Esophagus muscularis mucosa (tissue), 4 donors: ENCODE measurements around the gene CLRN3. TPM values are rescaled to one million over a fixed set of nuclear protein-coding genes. Genes with fewer than 3 reads are reported as not detected.

ENCODE experiments used
- DNase-seq: peaks from one replicate; pipeline ENCODE4 v3.0.0-alpha.2; 2017; ENCODE audit errors: extremely low spot score
- H3K27ac ChIP-seq, 4 donors: fragments of 200-600 bp; sonication (generic); replicated peaks in 1 of 4; 1 replicate in 3 of 4; 2 replicates in 1 of 4; pipeline ENCODE4 v1.5.1; 2016 to 2019; ENCODE audit warnings: mild to moderate bottlenecking in 1 of 4
- H3K27me3 ChIP-seq, 4 donors: fragments of 200-600 bp; sonication (generic); one replicate each; pipeline versions ENCODE4 v1.5.1 to v1.6.0; 2016 to 2019
- H3K36me3 ChIP-seq, 4 donors: fragments of 200-600 bp; sonication (generic); one replicate each; pipeline ENCODE4 v1.5.1; 2016 to 2019
- H3K4me1 ChIP-seq, 4 donors: fragments of 200-600 bp; sonication (generic); one replicate each; pipeline ENCODE4 v1.5.1; 2016 to 2019
- H3K4me3 ChIP-seq, 4 donors: fragments of 200-600 bp; sonication (generic); 1 replicate in 2 of 4; 2 replicates in 2 of 4; pipeline ENCODE4 v1.5.1; 2016 to 2019; ENCODE audit warnings: mild to moderate bottlenecking in 4 of 4, moderate library complexity in 1 of 4
- H3K9me3 ChIP-seq, 4 donors: fragments of 200-600 bp; sonication (generic); 1 replicate in 3 of 4; 2 replicates in 1 of 4; pipeline ENCODE4 v1.5.1; 2016 to 2019
- CTCF ChIP-seq, 3 experiments: fragments of 200-600 bp in 2 of 3; fragments of 450-650 bp in 1 of 3; sonication (generic) in 2 of 3; IDR thresholded peaks; one replicate each; pipeline ENCODE4 v1.5.1; 2017 to 2019; ENCODE audit warnings: antibody characterized with exemption in 3 of 3, mild to moderate bottlenecking in 2 of 3, moderate library complexity in 1 of 3
- EP300 ChIP-seq: sonication (generic); formaldehyde crosslinking; IDR thresholded peaks from one replicate; pipeline ENCODE4 v1.6.1; 2017; ENCODE audit warnings: antibody characterized with exemption
- POLR2A ChIP-seq: fragments of 450-650 bp; IDR thresholded peaks from one replicate; pipeline ENCODE4 v1.6.1; 2017; ENCODE audit warnings: antibody characterized with exemption, moderate library complexity, mild to moderate bottlenecking, low read depth
- POLR2AphosphoS5 ChIP-seq, 2 donors: sonication (generic); formaldehyde crosslinking; IDR thresholded peaks; one replicate each; pipeline ENCODE4 v1.6.1; 2017; ENCODE audit warnings: antibody characterized with exemption in 2 of 2
- WGBS: methylation state at CpG from one replicate; pipeline ENCODE4 v1.1.5; 2018; 5-methylcytosine and 5-hydroxymethylcytosine counted together
- intact Hi-C: fragments of 100-400 bp; cut with DNase I; formaldehyde crosslinking; loops from one replicate; pipeline ENCODE4 v1.15.1; 2023
- total RNA-seq, 4 donors: library from RNA; depleted of rRNA; stranded (reverse); fragments of >200 nt; gene quantifications; one replicate each; pipeline versions ENCODE4 v1.1.0 to v1.2.1, GENCODE V29; 2016

The CLRN3 gene
- total RNA-seq, 4 donors from 2014 or later = not detected

DNA sequence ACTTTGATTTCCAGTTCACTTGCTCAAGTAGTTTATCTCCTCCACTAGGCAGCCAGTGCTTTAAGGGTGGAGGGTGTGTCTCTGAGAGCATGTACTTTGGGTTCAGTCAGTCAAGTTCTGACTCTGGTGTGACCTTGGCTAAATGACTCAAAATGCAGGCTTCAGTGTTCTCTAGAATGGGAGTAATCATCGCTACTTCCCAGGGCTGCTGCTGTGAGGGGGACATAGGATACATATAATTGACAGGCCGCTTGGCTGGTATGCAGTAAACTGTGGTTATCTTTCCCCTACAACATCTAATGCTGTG, 17.7 kb upstream of the CLRN3 start:
- intact Hi-C loops = no loop called here
- H3K27me3 ChIP-seq = peaks cover 0 to 38% (median 0%) of the 10 kb centered on the region in 4 donors

GRCh38 chr10:127909716-127910463, 17.1 kb upstream of the CLRN3 start:
- H3K4me3 ChIP-seq = no peak overlapping the region
- H3K9me3 ChIP-seq = no peaks in the 10 kb centered on the region
- intact Hi-C loops = loop anchor here (10.0 kb wide), 1 partner anchor 165 kb away; no protein-coding TSS in a partner anchor
- H3K27ac ChIP-seq = no peak overlapping the region
- no peaks in the 10 kb centered on the region for H3K36me3 ChIP-seq
- peaks cover 14 to 27% (median 25%) of the 10 kb centered on the region in 4 donors for H3K4me1 ChIP-seq
- WGBS = 86% methylated on average over 6 of the region's 7 CpGs
- H3K27me3 ChIP-seq = peaks cover 0 to 43% (median 0%) of the 10 kb centered on the region in 4 donors
- peak; percentile 66 for DNase-seq
- TF ChIP-seq EP300 (no peak), POLR2A (no peak), POLR2AphosphoS5 (IDR thresholded peaks at IDR 0.05) (no peak), CTCF (IDR thresholded peaks at IDR 0.05) (no peak)

More for the DNA sequence above, 17.7 kb upstream of the CLRN3 start:
- TF ChIP-seq CTCF (IDR thresholded peaks at IDR 0.05) (no peak), EP300 (no peak)
- no peak for DNase-seq
- WGBS = 68% methylated on average over 2 of the region's 2 CpGs
- H3K36me3 ChIP-seq = no peaks in the 10 kb centered on the region
- peaks cover 14 to 27% (median 25%) of the 10 kb centered on the region in 4 donors for H3K4me1 ChIP-seq
- no peaks in the 10 kb centered on the region for H3K9me3 ChIP-seq
- H3K27ac ChIP-seq = no peak overlapping the region
- H3K4me3 ChIP-seq = no peak overlapping the region

GRCh38 chr10:127908959-127909267, 16.2 kb upstream of the CLRN3 start:
- TF ChIP-seq EP300 (no peak), POLR2A (no peak), CTCF (IDR thresholded peaks at IDR 0.05) (no peak), POLR2AphosphoS5 (IDR thresholded peaks at IDR 0.05) (no peak)
- Histone ChIP-seq H3K27ac (peak overlapping the region in 2 of 4 donors; percentile 19 to 45), H3K4me3 (no peak overlapping the region), H3K9me3 (no peaks in the 10 kb centered on the region), H3K27me3 (peaks cover 0 to 51% (median 0%) of the 10 kb centered on the region in 4 donors), H3K4me1 (peaks cover 14 to 27% (median 25%) of the 10 kb centered on the region in 4 donors), H3K36me3 (no peaks in the 10 kb centered on the region)
- WGBS = 82% methylated on average over 4 of the region's 8 CpGs
- intact Hi-C loops = loop anchor here (10.0 kb wide), 1 partner anchor 166 kb away; no protein-coding TSS in a partner anchor
- no peak for DNase-seq

DNA sequence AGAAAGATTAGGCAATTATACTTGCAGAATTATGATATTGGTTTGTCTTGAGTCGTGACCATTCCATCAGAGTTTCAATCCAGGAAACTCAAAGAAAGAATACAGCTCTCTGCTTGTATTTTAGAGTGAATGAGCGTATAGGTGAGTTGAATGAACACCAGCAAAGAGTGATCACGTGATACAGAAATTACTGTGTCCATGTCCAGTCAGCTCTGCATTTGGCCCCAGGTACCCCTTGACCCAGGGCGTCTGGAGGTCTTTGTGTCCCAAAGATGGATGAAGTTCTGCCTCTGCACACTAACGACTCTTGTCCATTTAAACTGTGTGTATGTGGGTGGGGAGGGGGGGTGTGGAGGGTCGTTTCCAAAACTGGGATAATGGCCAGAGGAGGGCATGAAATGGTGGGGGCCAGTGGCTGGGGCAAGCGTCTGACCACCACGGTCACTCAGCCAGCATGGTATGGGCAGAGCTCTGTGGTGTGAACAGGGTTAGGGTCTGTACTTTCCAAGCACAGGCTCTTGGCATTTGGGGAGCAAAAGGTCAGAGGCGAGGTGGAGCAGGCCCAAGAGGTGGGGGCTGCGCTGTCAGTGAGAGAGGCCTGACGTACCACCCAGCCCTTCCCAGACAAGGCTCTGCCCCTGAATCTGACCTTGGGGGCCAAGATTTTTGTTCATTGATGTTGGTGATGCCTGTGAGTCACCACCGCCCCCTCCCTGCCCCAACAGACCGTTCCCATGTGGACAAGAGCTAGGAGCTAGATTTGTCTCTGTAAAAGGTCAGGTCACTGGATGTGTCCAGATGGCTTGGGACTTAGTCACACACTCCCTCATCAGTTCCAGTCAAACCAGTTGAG, 15.6 kb upstream of the CLRN3 start:
- peak overlapping the region; percentile 64 to 75 (median 70) for H3K4me3 ChIP-seq
- no peaks in the 10 kb centered on the region for H3K36me3 ChIP-seq
- peaks cover 0 to 51% (median 0%) of the 10 kb centered on the region in 4 donors for H3K27me3 ChIP-seq
- H3K4me1 ChIP-seq = peaks cover 14 to 27% (median 25%) of the 10 kb centered on the region in 4 donors
- WGBS = 47% methylated on average over 8 of the region's 13 CpGs
- TF ChIP-seq EP300 (peak; percentile 24), POLR2AphosphoS5 (IDR thresholded peaks at IDR 0.05) (no peak)
- H3K27ac ChIP-seq = peak overlapping the region; percentile 76 to 86 (median 83)
- H3K9me3 ChIP-seq = no peaks in the 10 kb centered on the region
- intact Hi-C loops = loop anchor here (10.0 kb wide), 1 partner anchor 166 kb away; no protein-coding TSS in a partner anchor
- DNase-seq = peak; percentile 79
